Hematopoietic multipotent progenitor cell treated with erythropoietin and hydrocortisone succinate and interleukin-3 and kit ligand, for 15 days (in vitro differentiated cells): ENCODE data around the gene KIF26B.
"Not testable (repeated sequence)": the region's sequence is repeated elsewhere in the genome, so short reads cannot be mapped to it uniquely, and the experiment has no call there.

ENCODE experiments used
- DNase-seq: peaks from one replicate; pipeline ENCODE4 v3.0.0-alpha.2; 2015; ENCODE audit warnings: low spot score

The KIF26B gene

GRCh38 chr1:245704341-245704740 is 549.6 kb downstream of the KIF26B start:
- no peak for DNase-seq

GRCh38 chr1:245704765-245705164 is 550.0 kb downstream of the KIF26B start:
- no peak for DNase-seq

- no peak for DNase-seq
These were observed 553.2 kb downstream of the KIF26B start for GRCh38 chr1:245707941-245708340.

- DNase-seq, result no peak
These were observed 556.4 kb downstream of the KIF26B start for GRCh38 chr1:245710961-245711903.

GRCh38 chr1:245714027-245714426 is 559.2 kb downstream of the KIF26B start:
- DNase-seq, result not testable (repeated sequence)

GRCh38 chr1:245715291-245715701 is 560.5 kb downstream of the KIF26B start:
- no peak for DNase-seq

- no peak for DNase-seq
These were observed 561.2 kb downstream of the KIF26B start for GRCh38 chr1:245715970-245716369.

- DNase-seq, result no peak
These were observed 561.8 kb downstream of the KIF26B start for GRCh38 chr1:245716561-245716960.

GRCh38 chr1:245717611-245718010 is 562.8 kb downstream of the KIF26B start:
- DNase-seq, result no peak

- DNase-seq, result no peak
These were observed 563.3 kb downstream of the KIF26B start for GRCh38 chr1:245718123-245718522.

- no peak for DNase-seq
These were observed 564.2 kb downstream of the KIF26B start for GRCh38 chr1:245718951-245719350.

- no peak for DNase-seq
These were observed 566.7 kb downstream of the KIF26B start for GRCh38 chr1:245721488-245721887.

- not testable (repeated sequence) for DNase-seq
These were observed 573.2 kb downstream of the KIF26B start for GRCh38 chr1:245728035-245728434.

- no peak for DNase-seq
These were observed 576.0 kb downstream of the KIF26B start for GRCh38 chr1:245730801-245731200.

- not testable (repeated sequence) for DNase-seq
These were observed 585.6 kb downstream of the KIF26B start for GRCh38 chr1:245740336-245740735.

GRCh38 chr1:245742896-245743295 is 588.1 kb downstream of the KIF26B start:
- no peak for DNase-seq

- DNase-seq, result no peak
These were observed 593.5 kb downstream of the KIF26B start for GRCh38 chr1:245748240-245748639.

- no peak for DNase-seq
These were observed 593.9 kb downstream of the KIF26B start for GRCh38 chr1:245748646-245749045.

- DNase-seq, result no peak
These were observed 594.3 kb downstream of the KIF26B start for GRCh38 chr1:245749053-245749452.

GRCh38 chr1:245750261-245750660 is 595.5 kb downstream of the KIF26B start:
- no peak for DNase-seq

GRCh38 chr1:245751116-245751515 is 596.3 kb downstream of the KIF26B start:
- no peak for DNase-seq

- no peak for DNase-seq
These were observed 597.1 kb downstream of the KIF26B start for GRCh38 chr1:245751726-245752470.

- no peak for DNase-seq
These were observed 597.8 kb downstream of the KIF26B start for GRCh38 chr1:245752561-245752960.
